K562 (cell line): Measurements from ENCODE around the gene ZNF609. TPM values are rescaled to one million over a fixed set of nuclear protein-coding genes. Genes with fewer than 3 reads are reported as not detected.

Source experiments
- ATAC-seq: fragments of 200-7000 bp; cut with Tn5 transposase; 3 replicates; pipeline ENCODE4 v1.9.1; 2020; ENCODE audit warnings: moderate library complexity
- BruUV-seq: library from RNA; stranded (reverse); fragments of 400-500 nt; replicated peaks from 2 replicates; lab custom pipeline; 2021; lab: Mats Ljungman, UMichigan
- CTCF ChIA-PET: fragments of 300-600 bp; formaldehyde crosslinking; extraction: SDS; loops from one replicate; lab custom pipeline; 2021; ENCODE audit warnings: low intra/inter-chr PET ratio; lab: Yijun Ruan, JAX
- POLR2A ChIA-PET: fragments of 300-600, 350-650 bp; sonication (Branson Sonifier 250); formaldehyde crosslinking; extraction: SDS; loops from one replicate; lab custom pipeline; 2021; ENCODE audit warnings: antibody characterized with exemption, inconsistent platforms; lab: Yijun Ruan, JAX
- DNase-seq, 4 experiments: peaks; one replicate each; pipeline versions ENCODE4 v3.0.0 to v3.0.0-alpha.2; 2011 to 2018; ENCODE audit warnings: low spot score in 3 of 4, mixed read lengths in 3 of 4; ENCODE audit errors: extremely low read depth in 1 of 4
- FAIRE-seq: peaks from 2 replicates; lab custom pipeline; 2011; peaks lifted over from hg19 to GRCh38; lab: Jason Lieb, UNC
- H2AFZ ChIP-seq: 2 replicates; pipeline ENCODE4 v1.6.0; 2011; ENCODE audit warnings: low read depth, low read length, control low read depth, inconsistent platforms
- H3K27ac ChIP-seq: fragments of 200-600 bp; 3 replicates; pipeline ENCODE4 v1.8.0; 2011; ENCODE audit warnings: low read depth, mild to moderate bottlenecking, control low read depth, inconsistent platforms, low read length, moderate library complexity, mixed read lengths; ENCODE audit errors: extremely low read depth
- H3K27me3 ChIP-seq, 2 experiments: fragments of 300-600 bp in 1 of 2; 2 replicates in 1 of 2; 3 replicates in 1 of 2; pipeline versions ENCODE4 v1.6.0 to v1.8.0; 2011; ENCODE audit warnings: inconsistent platforms in 2 of 2, low read length in 2 of 2, mild to moderate bottlenecking in 1 of 2, mixed read lengths in 1 of 2, moderate library complexity in 1 of 2; ENCODE audit not compliant: control insufficient read depth in 2 of 2, insufficient read depth in 2 of 2
- H3K36me3 ChIP-seq: fragments of 300-600 bp; 3 replicates; pipeline ENCODE4 v1.8.0; 2011; ENCODE audit warnings: mild to moderate bottlenecking, low read length, inconsistent platforms; ENCODE audit not compliant: control insufficient read depth, insufficient read depth
- H3K4me1 ChIP-seq, 2 experiments: fragments of 200-600 bp in 1 of 2; replicated peaks in 1 of 2; 2 replicates in 1 of 2; 3 replicates in 1 of 2; pipeline versions ENCODE4 v1.5.1 to v1.8.0; 2011; ENCODE audit warnings: inconsistent platforms in 2 of 2, low read length in 2 of 2, mild to moderate bottlenecking in 1 of 2, mixed read lengths in 1 of 2, moderate library complexity in 1 of 2; ENCODE audit not compliant: control insufficient read depth in 2 of 2, insufficient read depth in 2 of 2
- H3K4me2 ChIP-seq: 2 replicates; pipeline ENCODE4 v1.6.1; 2011; ENCODE audit warnings: low read length, control low read depth, inconsistent platforms, mixed read lengths; ENCODE audit not compliant: insufficient read depth
- H3K4me3 ChIP-seq: fragments of 200-600 bp; sonication (generic), shearing (Covaris generic); 2 replicates; pipeline ENCODE4 v1.5.1; 2016; ENCODE audit warnings: control low read depth, inconsistent platforms
- H3K79me2 ChIP-seq: fragments of 200-600 bp; 3 replicates; pipeline ENCODE4 v1.8.0; 2011; ENCODE audit warnings: low read length, inconsistent platforms; ENCODE audit not compliant: control insufficient read depth, insufficient read depth
- H3K9ac ChIP-seq, 2 experiments: 2 replicates each; pipeline versions ENCODE4 v1.6.0 to v1.6.1; 2011; ENCODE audit warnings: low read depth in 2 of 2, low read length in 2 of 2, control low read depth in 1 of 2, inconsistent platforms in 1 of 2, mild to moderate bottlenecking in 1 of 2, mixed read lengths in 1 of 2; ENCODE audit not compliant: insufficient read depth in 1 of 2
- H3K9me1 ChIP-seq: one replicate; pipeline ENCODE4 v1.6.0; 2011; ENCODE audit warnings: inconsistent platforms, mild to moderate bottlenecking, low read length, moderate library complexity; ENCODE audit not compliant: control insufficient read depth, insufficient read depth
- H3K9me3 ChIP-seq: replicated peaks from 2 replicates; pipeline ENCODE4 v1.5.1; 2011; ENCODE audit warnings: low read depth, low read length, inconsistent platforms; ENCODE audit not compliant: control insufficient read depth, insufficient read depth
- H4K20me1 ChIP-seq: replicated peaks from 2 replicates; pipeline ENCODE4 v1.6.1; 2011; ENCODE audit warnings: low read length, inconsistent platforms, mixed read lengths; ENCODE audit not compliant: control insufficient read depth, insufficient read depth
- CCNT2 ChIP-seq: IDR thresholded peaks from 2 replicates; pipeline ENCODE4 v1.6.1; 2011; ENCODE audit warnings: borderline replicate concordance, low read depth, mild to moderate bottlenecking, moderate library complexity, mixed read lengths, low read length; ENCODE audit not compliant: insufficient read length; ENCODE audit errors: extremely low read depth
- EP300 ChIP-seq: IDR thresholded peaks from 2 replicates; pipeline ENCODE4 v1.6.1; 2012; ENCODE audit warnings: low read length, improper control_type of control experiment
- GATAD2B ChIP-seq: fragments of 450-650 bp; IDR thresholded peaks from 2 replicates; pipeline ENCODE4 v1.6.1; 2017; ENCODE audit warnings: mild to moderate bottlenecking, borderline replicate concordance
- HMG20B ChIP-seq: fragments of 250-450 bp; sonication (Bioruptor Pico); IDR thresholded peaks from 2 replicates; pipeline ENCODE4 v1.5.0; 2021; ENCODE audit warnings: mild to moderate bottlenecking
- JUND ChIP-seq, 2 experiments: IDR thresholded peaks; 2 replicates in 1 of 2; 3 replicates in 1 of 2; pipeline ENCODE4 v1.6.1; 2011; ENCODE audit warnings: borderline replicate concordance in 2 of 2, low read depth in 2 of 2, low read length in 2 of 2, improper control_type of control experiment in 1 of 2, missing biosample characterization in 1 of 2, missing genetic modification characterization in 1 of 2, missing genetic modification reagents in 1 of 2
- MYNN ChIP-seq, 2 experiments: sonication (generic); formaldehyde crosslinking in 1 of 2; IDR thresholded peaks; 2 replicates each; pipeline versions ENCODE4 v1.5.0 to v1.6.1; 2016 to 2020; ENCODE audit warnings: antibody characterized with exemption in 1 of 2, missing genetic modification reagents in 1 of 2
- TCF7L2 ChIP-seq: fragments of 150-350 bp; IDR thresholded peaks from 2 replicates; pipeline ENCODE4 v1.6.1; 2016; ENCODE audit warnings: low read depth, mild to moderate bottlenecking, low read length, moderate library complexity
- WGBS: fragments of 100-300 bp; shearing (Covaris generic); methylation state at CpG from one replicate; pipeline ENCODE4 v1.1.6; 2016; ENCODE audit warnings: low coverage, mixed read lengths; ENCODE audit not compliant: insufficient coverage; ENCODE audit errors: missing lambda C conversion rate; 5-methylcytosine and 5-hydroxymethylcytosine counted together
- in situ Hi-C: fragments of 300-500 bp; cut with MboI; formaldehyde crosslinking; loops from 4 replicates; pipeline ENCODE4 v1.15.0; 2018; ENCODE audit warnings: inconsistent platforms, mixed read lengths
- intact Hi-C: fragments of 100-400 bp; cut with micrococcal nuclease; formaldehyde crosslinking; loops from 2 replicates; pipeline ENCODE4 v1.14.2; 2022
- polyA plus RNA-seq, 8 experiments: library from polyadenylated mRNA; depleted of rRNA in 4 of 8; stranded (reverse) in 5 of 8; unstranded in 3 of 8; fragments of >200 nt; fragmentation: Nextera tagmentation in 2 of 8; fragmentation: Illumina TruSeq in 1 of 8; extraction: Ambion mirVana in 2 of 8; extraction: Trizol in 1 of 8; gene quantifications; 2 replicates each; pipeline versions ENCODE4 v1.2.1 to v1.2.3, GENCODE V29; 2011 to 2014; ENCODE audit warnings: inconsistent platforms in 1 of 8, missing spikeins in 1 of 8
- total RNA-seq, 7 experiments: library from RNA; depleted of rRNA in 6 of 7; stranded (reverse); fragments of >200 nt in 6 of 7; fragmentation: Illumina TruSeq in 2 of 7; extraction: Trizol in 2 of 7; gene quantifications; 2 replicates each; pipeline versions ENCODE4 v1.2.1 to v1.2.3, GENCODE V29; 2011 to 2021; ENCODE audit warnings: low replicate concordance in 1 of 7
- TF ChIP-seq, protein P1 (sequence below): fragments of 450-650 bp; formaldehyde crosslinking; IDR thresholded peaks from 2 replicates; pipeline ENCODE4 v1.4.0; 2020; ENCODE audit warnings: mild to moderate bottlenecking, moderate library complexity
- TF ChIP-seq, protein P2 (sequence below): fragments of 450-650 bp; IDR thresholded peaks from 2 replicates; pipeline ENCODE4 v1.6.1; 2017; ENCODE audit warnings: mild to moderate bottlenecking, moderate library complexity
- TF ChIP-seq, protein P3 (sequence below), 2 experiments: fragments of 450-650 bp in 1 of 2; sonication (generic) in 1 of 2; formaldehyde crosslinking; conservative IDR thresholded peaks; 2 replicates each; pipeline versions ENCODE4 v1.4.0 to v1.8.1; 2020 to 2022; ENCODE audit warnings: mild to moderate bottlenecking in 1 of 2, missing genetic modification reagents in 1 of 2
- TF ChIP-seq, protein P4 (sequence below): fragments of 450-650 bp; IDR thresholded peaks from 2 replicates; pipeline ENCODE4 v1.6.1; 2016

The ZNF609 gene
- total and polyA plus RNA-seq, 9 of the 15 experiments (the other 6 are each of a cell fraction or from before 2014, with no cell fraction given): 3.0 to 38.7 (median 17.8) TPM

DNA sequence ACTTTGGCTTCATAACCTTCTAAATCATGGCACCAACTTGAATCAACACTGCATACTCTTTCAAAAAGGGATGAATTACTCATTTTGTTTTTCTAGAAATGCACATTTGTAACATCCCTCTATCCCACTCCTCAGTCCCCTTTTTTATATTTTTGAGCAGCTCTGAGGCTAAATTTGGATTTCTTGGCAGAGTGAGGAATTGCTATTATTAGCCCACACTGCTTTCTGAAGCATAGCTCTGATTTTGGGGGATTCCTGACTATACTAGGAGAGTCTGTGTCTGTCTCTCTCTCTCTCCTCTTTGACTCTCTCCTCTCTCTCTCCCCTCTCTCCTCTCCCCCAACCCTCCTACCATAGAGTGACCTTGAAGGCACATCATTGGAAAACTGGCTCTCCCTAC is 238.4 kb downstream of the ZNF609 start (continued):
- TF ChIP-seq, protein P1, sequence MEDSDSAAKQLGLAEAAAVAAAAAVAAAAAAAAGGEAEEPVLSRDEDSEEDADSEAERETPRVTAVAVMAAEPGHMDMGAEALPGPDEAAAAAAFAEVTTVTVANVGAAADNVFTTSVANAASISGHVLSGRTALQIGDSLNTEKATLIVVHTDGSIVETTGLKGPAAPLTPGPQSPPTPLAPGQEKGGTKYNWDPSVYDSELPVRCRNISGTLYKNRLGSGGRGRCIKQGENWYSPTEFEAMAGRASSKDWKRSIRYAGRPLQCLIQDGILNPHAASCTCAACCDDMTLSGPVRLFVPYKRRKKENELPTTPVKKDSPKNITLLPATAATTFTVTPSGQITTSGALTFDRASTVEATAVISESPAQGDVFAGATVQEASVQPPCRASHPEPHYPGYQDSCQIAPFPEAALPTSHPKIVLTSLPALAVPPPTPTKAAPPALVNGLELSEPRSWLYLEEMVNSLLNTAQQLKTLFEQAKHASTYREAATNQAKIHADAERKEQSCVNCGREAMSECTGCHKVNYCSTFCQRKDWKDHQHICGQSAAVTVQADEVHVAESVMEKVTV (CRISPR knock-in tag): no peak
- TF ChIP-seq, protein P2, sequence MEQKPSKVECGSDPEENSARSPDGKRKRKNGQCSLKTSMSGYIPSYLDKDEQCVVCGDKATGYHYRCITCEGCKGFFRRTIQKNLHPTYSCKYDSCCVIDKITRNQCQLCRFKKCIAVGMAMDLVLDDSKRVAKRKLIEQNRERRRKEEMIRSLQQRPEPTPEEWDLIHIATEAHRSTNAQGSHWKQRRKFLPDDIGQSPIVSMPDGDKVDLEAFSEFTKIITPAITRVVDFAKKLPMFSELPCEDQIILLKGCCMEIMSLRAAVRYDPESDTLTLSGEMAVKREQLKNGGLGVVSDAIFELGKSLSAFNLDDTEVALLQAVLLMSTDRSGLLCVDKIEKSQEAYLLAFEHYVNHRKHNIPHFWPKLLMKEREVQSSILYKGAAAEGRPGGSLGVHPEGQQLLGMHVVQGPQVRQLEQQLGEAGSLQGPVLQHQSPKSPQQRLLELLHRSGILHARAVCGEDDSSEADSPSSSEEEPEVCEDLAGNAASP: no peak

DNA sequence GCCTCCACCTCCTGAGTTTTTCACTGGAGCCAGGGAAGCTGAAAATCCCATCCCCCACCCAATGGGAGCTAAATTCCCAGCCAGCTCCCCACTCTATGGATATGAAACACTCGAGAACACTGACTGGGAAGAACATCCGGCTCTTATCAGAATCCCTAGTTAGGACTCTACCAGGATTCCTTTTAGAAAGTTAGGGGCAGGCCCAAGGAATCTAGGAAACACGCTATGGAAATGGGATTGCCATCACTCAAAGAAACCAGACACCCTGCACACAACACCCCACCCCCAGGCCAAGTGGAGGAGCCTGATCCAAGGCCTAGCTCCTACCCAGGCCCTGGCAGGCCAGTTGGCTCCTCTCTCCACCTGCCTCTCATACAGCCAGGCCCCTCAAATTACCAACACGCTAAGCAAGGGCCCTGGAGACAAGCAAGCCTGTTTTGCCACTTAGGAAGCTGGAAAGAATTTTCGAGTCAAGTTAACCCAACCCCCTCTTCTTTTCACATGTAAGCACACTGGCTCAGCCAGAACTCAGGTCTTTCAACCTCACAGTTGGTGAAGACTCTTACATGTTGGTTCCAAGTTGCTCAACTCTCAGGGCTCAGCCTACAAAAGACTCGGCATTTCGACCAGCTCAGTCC is 239.5 kb downstream of the ZNF609 start:
- 45% methylated on average over 7 of the region's 7 CpGs for WGBS
- FAIRE-seq: no peak
- Histone ChIP-seq H3K27me3 (no peaks in the 10 kb centered on the region), H3K27ac (no peak overlapping the region), H3K36me3 (peaks cover 4% of the 10 kb centered on the region; the same call in 2 of the 3 replicates), H3K9me1 (peaks cover 4% of the 10 kb centered on the region), H3K79me2 (peaks cover 47% of the 10 kb centered on the region), H3K4me1 (peaks cover 19 to 50% of the 10 kb centered on the region in 2 experiments), H3K9me3 (no peaks in the 10 kb centered on the region), H3K4me2 (no peak overlapping the region), H2AFZ (no peak overlapping the region), H4K20me1 (peaks cover 23% of the 10 kb centered on the region), H3K4me3 (no peak overlapping the region), H3K9ac (peak overlapping the region in 1 of 2 experiments; percentile 56; a peak in 2 of 4 replicates)
- intact Hi-C loops: no loop called here
- no peak for DNase-seq
- ATAC-seq: no peak
- CTCF ChIA-PET: no interaction called here
- BruUV-seq: no TSS peak
- POLR2A ChIA-PET: interaction anchor here (0.8 to 2.2 kb wide), 3 partner anchors 9 to 18 kb away, joined by 3 to 12 read pairs (median 3); no protein-coding TSS in a partner anchor
- in situ Hi-C loops: no loop called here
- TF ChIP-seq JUND (IDR thresholded peaks at IDR 0.05; ENCODE audit: borderline replicate concordance, low read depth, low read length) (no peak), JUND (tag; IDR thresholded peaks at IDR 0.05; ENCODE audit: borderline replicate concordance, low read depth, low read length) (no peak), EP300 (no peak), CCNT2 (no peak), TCF7L2 (no peak), MYNN (IDR thresholded peaks at IDR 0.05) (no peak), MYNN (CRISPR knock-in tag; IDR thresholded peaks at IDR 0.05) (no peak), HMG20B (CRISPR knock-in tag) (no peak), GATAD2B (no peak)
- TF ChIP-seq, protein P3, sequence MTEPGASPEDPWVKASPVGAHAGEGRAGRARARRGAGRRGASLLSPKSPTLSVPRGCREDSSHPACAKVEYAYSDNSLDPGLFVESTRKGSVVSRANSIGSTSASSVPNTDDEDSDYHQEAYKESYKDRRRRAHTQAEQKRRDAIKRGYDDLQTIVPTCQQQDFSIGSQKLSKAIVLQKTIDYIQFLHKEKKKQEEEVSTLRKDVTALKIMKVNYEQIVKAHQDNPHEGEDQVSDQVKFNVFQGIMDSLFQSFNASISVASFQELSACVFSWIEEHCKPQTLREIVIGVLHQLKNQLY (CRISPR knock-in tag; conservative IDR thresholded peaks at IDR 0.05): no peak
- TF ChIP-seq, protein P4, sequence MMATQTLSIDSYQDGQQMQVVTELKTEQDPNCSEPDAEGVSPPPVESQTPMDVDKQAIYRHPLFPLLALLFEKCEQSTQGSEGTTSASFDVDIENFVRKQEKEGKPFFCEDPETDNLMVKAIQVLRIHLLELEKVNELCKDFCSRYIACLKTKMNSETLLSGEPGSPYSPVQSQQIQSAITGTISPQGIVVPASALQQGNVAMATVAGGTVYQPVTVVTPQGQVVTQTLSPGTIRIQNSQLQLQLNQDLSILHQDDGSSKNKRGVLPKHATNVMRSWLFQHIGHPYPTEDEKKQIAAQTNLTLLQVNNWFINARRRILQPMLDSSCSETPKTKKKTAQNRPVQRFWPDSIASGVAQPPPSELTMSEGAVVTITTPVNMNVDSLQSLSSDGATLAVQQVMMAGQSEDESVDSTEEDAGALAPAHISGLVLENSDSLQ: 0 out of 2 replicates have a peak, but pooled peaks have one; percentile 38
